ENCODE data around the gene FCRL1. TPM values are rescaled to one million over a fixed set of nuclear protein-coding genes. Genes with fewer than 3 reads are reported as not detected.

FCRL1 gene
- 111 and 138 TPM in 2 replicates for total RNA-seq

GRCh38 chr1:157819896-157820295, at the start of gene FCRL1:
Gene FCRL1, minus strand, starts transcription at chr1:157820120. Its CDS starts 83 bp downstream, at chr1:157820037.
- Mint-ChIP-seq H3K27ac (no peak within 1 kb of the TSS), H3K9me3 (no peaks in the 10 kb centered on the region), H3K4me1 (peaks cover 28% of the 10 kb centered on the region), H3K27me3 (no peaks in the 10 kb centered on the region), H3K36me3 (ENCODE audit: low read depth) (peaks cover 13% of the 10 kb centered on the region), H3K4me3 (no peak within 1 kb of the TSS)
- ATAC-seq (ENCODE audit: low read depth) (peak; percentile 88), DNase-seq (peak; percentile 33)
- ChIA-PET POLR2A (interaction anchor here (0.8 to 4.5 kb wide), 17 partner anchors 9 to 93 kb away, joined by 3 to 30 read pairs (median 6); partner anchors contain the start of gene FCRL2), CTCF (interaction anchor here (0.9 to 2.5 kb wide), 5 partner anchors 8 to 239 kb away, joined by 3 to 8 read pairs (median 5); no protein-coding TSS in a partner anchor)
- intact Hi-C loops (cut with micrococcal nuclease) = loop anchor here (1.0 to 10.0 kb wide), 5 partner anchors 9 to 1195 kb away; no protein-coding TSS in a partner anchor
- TF ChIP-seq CTCF (IDR thresholded peaks at IDR 0.05) = no peak

GRCh38 chr1:157868654-157869053, 48.7 kb upstream of the FCRL1 start:
- TF ChIP-seq CTCF (IDR thresholded peaks at IDR 0.05) = no peak
- ATAC-seq (ENCODE audit: low read depth) (no peak), DNase-seq (no peak)
- POLR2A ChIA-PET = interaction anchor here (0.5 kb wide), 1 partner anchor 308 kb away, joined by 4 read pairs; no protein-coding TSS in a partner anchor
- CTCF ChIA-PET = interaction anchor here (1.0 kb wide), 1 partner anchor 288 kb away, joined by 3 read pairs; no protein-coding TSS in a partner anchor
- H3K4me3 Mint-ChIP-seq = no peak overlapping the region
- no peaks in the 10 kb centered on the region for H3K36me3 Mint-ChIP-seq (ENCODE audit: low read depth)
- no peaks in the 10 kb centered on the region for H3K27me3 Mint-ChIP-seq
- no peaks in the 10 kb centered on the region for H3K9me3 Mint-ChIP-seq
- H3K27ac Mint-ChIP-seq = no peak overlapping the region
- intact Hi-C loops (cut with micrococcal nuclease) = loop anchor here (2.0 to 10.0 kb wide), 2 partner anchors 14 to 364 kb away; no protein-coding TSS in a partner anchor
- peaks cover 12% of the 10 kb centered on the region for H3K4me1 Mint-ChIP-seq

- ATAC-seq (ENCODE audit: low read depth) (peak; percentile 47), DNase-seq (no peak)
- intact Hi-C loops (cut with micrococcal nuclease) = loop anchor here (1.0 to 10.0 kb wide), 5 partner anchors 89 to 485 kb away; no protein-coding TSS in a partner anchor
- POLR2A ChIA-PET = interaction anchor here (0.7 to 1.1 kb wide), 5 partner anchors 56 to 281 kb away, joined by 3 to 13 read pairs (median 4); partner anchors contain the start of gene FCRL2
- no peak overlapping the region for H3K4me3 Mint-ChIP-seq
- no peaks in the 10 kb centered on the region for H3K36me3 Mint-ChIP-seq (ENCODE audit: low read depth)
- peaks cover 18% of the 10 kb centered on the region for H3K4me1 Mint-ChIP-seq
- TF ChIP-seq CTCF (IDR thresholded peaks at IDR 0.05) = no peak
- no peaks in the 10 kb centered on the region for H3K27me3 Mint-ChIP-seq
- peak overlapping the region; percentile 31 for H3K27ac Mint-ChIP-seq
- no peaks in the 10 kb centered on the region for H3K9me3 Mint-ChIP-seq
- CTCF ChIA-PET = interaction anchor here (0.6 to 2.5 kb wide), 20 partner anchors 11 to 351 kb away, joined by 3 to 50 read pairs (median 4); partner anchors contain the start of genes FCRL1 and FCRL2
Observed at GRCh38 chr1:157862114-157863070, 42.5 kb upstream of the FCRL1 start.

- H3K4me3 Mint-ChIP-seq = no peak overlapping the region
- TF ChIP-seq CTCF (IDR thresholded peaks at IDR 0.05) = no peak
- peak; percentile 62 for ATAC-seq (ENCODE audit: low read depth)
- CTCF ChIA-PET = interaction anchor here (0.8 to 1.6 kb wide), 3 partner anchors 21 to 351 kb away, joined by 3 to 5 read pairs (median 3); no protein-coding TSS in a partner anchor
- peaks cover 5% of the 10 kb centered on the region for H3K9me3 Mint-ChIP-seq
- POLR2A ChIA-PET = interaction anchor here (1.2 kb wide), 1 partner anchor 36 kb away, joined by 3 read pairs; the partner anchor contains the start of gene FCRL1
- intact Hi-C loops (cut with micrococcal nuclease) = no loop called here
- H3K27me3 Mint-ChIP-seq = no peaks in the 10 kb centered on the region
- H3K4me1 Mint-ChIP-seq = peaks cover 40% of the 10 kb centered on the region
- H3K27ac Mint-ChIP-seq = peak overlapping the region; percentile 20
- no peak for DNase-seq
- H3K36me3 Mint-ChIP-seq (ENCODE audit: low read depth) = peaks cover 2% of the 10 kb centered on the region
Observed at GRCh38 chr1:157856538-157856937, 36.6 kb upstream of the FCRL1 start.
